ENCODE measurements around the gene HOXB4. TPM values are rescaled to one million over a fixed set of nuclear protein-coding genes. Genes with fewer than 3 reads are reported as not detected.

The HOXB4 gene
- total RNA-seq, 1 experiment from 2014 or later: 0.22 TPM

DNA sequence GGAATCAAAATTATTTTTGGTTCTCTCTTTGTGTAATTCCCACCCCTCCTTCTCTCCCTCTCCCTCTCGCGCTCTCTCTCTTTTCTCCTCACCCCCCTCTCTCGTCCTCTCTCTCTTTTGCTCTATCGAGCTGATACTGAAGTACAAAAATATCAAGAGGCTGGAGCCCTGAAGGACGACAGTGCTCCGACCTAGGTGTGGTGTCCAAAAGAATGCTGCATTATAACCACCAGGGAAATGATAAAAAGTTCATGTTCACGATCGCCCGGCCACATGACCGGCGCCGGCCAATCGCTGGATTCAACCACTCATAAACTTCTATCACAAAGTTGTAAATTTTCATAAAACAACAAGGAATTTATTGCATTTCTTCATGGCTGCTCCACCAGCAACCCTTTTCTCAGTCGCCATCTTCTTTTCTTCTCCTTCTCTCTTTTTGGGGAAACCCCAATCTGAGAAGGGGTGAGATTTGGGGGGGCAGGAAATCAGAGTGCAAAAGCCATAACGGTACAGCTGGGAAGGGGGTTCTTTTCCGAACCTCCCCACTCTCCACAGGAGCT lies 26.7 kb upstream of the HOXB4 start, which contains the start of gene HOXB6:
TSS of gene HOXB6 (minus strand) at position 217 of the 560 bp plus-strand sequence. CDS start 6,836 bp downstream, outside the sequence.
- H3K9me3 ChIP-seq (ENCODE audit: low read length): no peaks in the 10 kb centered on the region
- peak within 1 kb of the TSS; percentile 69 for H3K9ac ChIP-seq (ENCODE audit: low read length)
- no peaks in the 10 kb centered on the region for H3F3A ChIP-seq (ENCODE audit: low read length, unreplicated experiment)
- H3K27ac ChIP-seq (ENCODE audit: low read length): peak within 1 kb of the TSS; percentile 60
- DNase-seq: peak; percentile 79
- CTCF ChIA-PET: interaction anchor here (0.5 kb wide), 1 partner anchor 287 kb away, joined by 3 read pairs; no protein-coding TSS in a partner anchor
- peaks cover 49% of the 10 kb centered on the region for H3K79me2 ChIP-seq (ENCODE audit: low read length)
- intact Hi-C loops (cut with micrococcal nuclease): no loop called here
- peak; percentile 37 for ATAC-seq
- POLR2A ChIA-PET (ENCODE audit: unreplicated experiment): interaction anchor here (0.5 kb wide), 1 partner anchor 381 kb away, joined by 3 read pairs; no protein-coding TSS in a partner anchor
- no peaks in the 10 kb centered on the region for H3K36me3 ChIP-seq (ENCODE audit: low read depth, low read length)
- TSS peak; percentile 68 for BruUV-seq (replicated peaks)
- peaks cover 21% of the 10 kb centered on the region for H3K4me1 ChIP-seq (ENCODE audit: insufficient read depth, low read length)
- TF ChIP-seq, protein P1, sequence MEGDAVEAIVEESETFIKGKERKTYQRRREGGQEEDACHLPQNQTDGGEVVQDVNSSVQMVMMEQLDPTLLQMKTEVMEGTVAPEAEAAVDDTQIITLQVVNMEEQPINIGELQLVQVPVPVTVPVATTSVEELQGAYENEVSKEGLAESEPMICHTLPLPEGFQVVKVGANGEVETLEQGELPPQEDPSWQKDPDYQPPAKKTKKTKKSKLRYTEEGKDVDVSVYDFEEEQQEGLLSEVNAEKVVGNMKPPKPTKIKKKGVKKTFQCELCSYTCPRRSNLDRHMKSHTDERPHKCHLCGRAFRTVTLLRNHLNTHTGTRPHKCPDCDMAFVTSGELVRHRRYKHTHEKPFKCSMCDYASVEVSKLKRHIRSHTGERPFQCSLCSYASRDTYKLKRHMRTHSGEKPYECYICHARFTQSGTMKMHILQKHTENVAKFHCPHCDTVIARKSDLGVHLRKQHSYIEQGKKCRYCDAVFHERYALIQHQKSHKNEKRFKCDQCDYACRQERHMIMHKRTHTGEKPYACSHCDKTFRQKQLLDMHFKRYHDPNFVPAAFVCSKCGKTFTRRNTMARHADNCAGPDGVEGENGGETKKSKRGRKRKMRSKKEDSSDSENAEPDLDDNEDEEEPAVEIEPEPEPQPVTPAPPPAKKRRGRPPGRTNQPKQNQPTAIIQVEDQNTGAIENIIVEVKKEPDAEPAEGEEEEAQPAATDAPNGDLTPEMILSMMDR (conservative IDR thresholded peaks at IDR 0.05; ENCODE audit: low read depth, low read length): no peak
- TF ChIP-seq EZH2 (IDR thresholded peaks at IDR 0.05; ENCODE audit: low read length, unreplicated experiment) (no peak), EZH2phosphoT487 (IDR thresholded peaks at IDR 0.05; ENCODE audit: borderline replicate concordance, low read length) (no peak)
- H3K4me2 ChIP-seq (ENCODE audit: low read length): peak within 1 kb of the TSS; percentile 95
- peak within 1 kb of the TSS; percentile 82 for H3K4me3 ChIP-seq (ENCODE audit: low read length)
- H4K20me1 ChIP-seq (ENCODE audit: low read length): peaks cover 14% of the 10 kb centered on the region; the same call in 1 of the 2 replicates
- no peaks in the 10 kb centered on the region for H3K27me3 ChIP-seq (ENCODE audit: low read length)
- peak within 1 kb of the TSS; percentile 92 for H2AFZ ChIP-seq (ENCODE audit: low read length)
- H3K9me2 ChIP-seq (replicated peaks; ENCODE audit: low read length): no peaks in the 10 kb centered on the region

DNA sequence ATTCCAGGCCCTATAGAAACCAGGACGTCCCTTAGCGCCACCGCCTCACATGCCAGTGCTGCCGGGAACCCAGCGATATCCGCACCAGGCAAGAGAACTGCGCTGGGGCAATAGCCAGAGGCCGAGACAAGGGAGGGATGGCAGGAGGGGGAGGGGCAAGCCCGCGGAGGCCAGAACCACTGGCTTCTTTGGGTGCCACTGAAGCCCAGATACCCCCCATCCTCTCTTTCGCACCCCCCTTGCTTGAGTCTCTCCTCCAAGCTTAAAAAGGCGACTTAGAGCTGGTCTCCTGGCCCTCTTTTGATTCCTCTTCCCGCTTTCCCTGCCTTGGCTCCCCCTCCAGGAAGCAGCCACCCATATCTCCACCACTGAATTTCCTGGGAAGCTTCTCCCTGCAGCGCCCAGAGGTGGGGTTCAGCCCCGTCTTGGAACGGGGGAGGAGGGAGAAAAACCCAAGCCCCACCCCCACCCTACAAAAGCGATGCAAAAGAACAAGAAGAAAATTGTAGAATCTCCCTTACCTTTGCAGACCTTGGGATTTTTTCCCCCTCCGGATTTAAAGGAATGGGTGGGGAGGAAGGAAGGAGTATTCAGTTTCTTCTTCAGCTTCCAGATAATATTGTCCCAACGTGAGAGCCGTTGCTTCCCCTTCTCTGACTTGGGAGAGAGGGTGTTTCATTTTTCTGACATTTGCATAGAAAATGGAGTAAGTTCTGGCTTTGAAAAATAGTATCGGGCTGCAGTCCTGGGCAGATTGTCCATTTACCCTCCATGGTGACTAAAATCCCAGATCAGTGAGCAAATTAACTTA lies 26.0 kb upstream of the HOXB4 start:
- TSS peak; percentile 58 for BruUV-seq (replicated peaks)
- POLR2A ChIA-PET (ENCODE audit: unreplicated experiment): interaction anchor here (0.5 to 0.6 kb wide), 3 partner anchors 111 to 593 kb away, joined by 3 read pairs; no protein-coding TSS in a partner anchor
- peaks cover 23% of the 10 kb centered on the region for H3K4me1 ChIP-seq (ENCODE audit: insufficient read depth, low read length)

More for the DNA sequence above, 26.0 kb upstream of the HOXB4 start:
- no peaks in the 10 kb centered on the region for H3K27me3 ChIP-seq (ENCODE audit: low read length)
- H3K79me2 ChIP-seq (ENCODE audit: low read length): peaks cover 56% of the 10 kb centered on the region
- peak; percentile 61 for ATAC-seq
- no peaks in the 10 kb centered on the region for H3K9me3 ChIP-seq (ENCODE audit: low read length)
- peak overlapping the region; percentile 92 for H2AFZ ChIP-seq (ENCODE audit: low read length)
- H3K27ac ChIP-seq (ENCODE audit: low read length): peak overlapping the region; percentile 60
- intact Hi-C loops (cut with micrococcal nuclease): no loop called here
- DNase-seq: peak; percentile 79
- H3K9me2 ChIP-seq (replicated peaks; ENCODE audit: low read length): no peaks in the 10 kb centered on the region
- H3F3A ChIP-seq (ENCODE audit: low read length, unreplicated experiment): no peaks in the 10 kb centered on the region
- peak overlapping the region; percentile 69 for H3K9ac ChIP-seq (ENCODE audit: low read length)
- no peak for TF ChIP-seq EZH2 (IDR thresholded peaks at IDR 0.05; ENCODE audit: low read length, unreplicated experiment)
- no peak for TF ChIP-seq EZH2phosphoT487 (IDR thresholded peaks at IDR 0.05; ENCODE audit: borderline replicate concordance, low read length)
- H4K20me1 ChIP-seq (ENCODE audit: low read length): peaks cover 21% of the 10 kb centered on the region
- CTCF ChIA-PET: interaction anchor here (0.5 to 0.7 kb wide), 2 partner anchors 108 to 191 kb away, joined by 3 to 5 read pairs; no protein-coding TSS in a partner anchor
- H3K4me2 ChIP-seq (ENCODE audit: low read length): peak overlapping the region; percentile 95
- peak overlapping the region; percentile 82 for H3K4me3 ChIP-seq (ENCODE audit: low read length)
- no peaks in the 10 kb centered on the region for H3K36me3 ChIP-seq (ENCODE audit: low read depth, low read length)

Data from PC-3 (cell line).